ENCODE data around the gene VPS18.
A peak's percentile ranks its signal among the peaks of the same experiment; 100 is the strongest.

VPS18 gene

GRCh38 chr15:40894681-40895448, 615 bp downstream of the VPS18 start:
- Mint-ChIP-seq H3K4me1 (ENCODE audit: low read depth in 2 of 2) (peaks cover 34 to 38% of the 10 kb centered on the region in 2 donors), H3K27me3 (no peaks in the 10 kb centered on the region), H3K36me3 (ENCODE audit: insufficient read depth) (peaks cover 54% of the 10 kb centered on the region), H3K9me3 (no peaks in the 10 kb centered on the region), H3K27ac (peak overlapping the region; percentile 98 to 99), H3K4me3 (peak overlapping the region; percentile 99)
- peak; percentile 57 for ATAC-seq (replicated peaks)
- peak; percentile 54 to 58 (median 55) for DNase-seq

DNA sequence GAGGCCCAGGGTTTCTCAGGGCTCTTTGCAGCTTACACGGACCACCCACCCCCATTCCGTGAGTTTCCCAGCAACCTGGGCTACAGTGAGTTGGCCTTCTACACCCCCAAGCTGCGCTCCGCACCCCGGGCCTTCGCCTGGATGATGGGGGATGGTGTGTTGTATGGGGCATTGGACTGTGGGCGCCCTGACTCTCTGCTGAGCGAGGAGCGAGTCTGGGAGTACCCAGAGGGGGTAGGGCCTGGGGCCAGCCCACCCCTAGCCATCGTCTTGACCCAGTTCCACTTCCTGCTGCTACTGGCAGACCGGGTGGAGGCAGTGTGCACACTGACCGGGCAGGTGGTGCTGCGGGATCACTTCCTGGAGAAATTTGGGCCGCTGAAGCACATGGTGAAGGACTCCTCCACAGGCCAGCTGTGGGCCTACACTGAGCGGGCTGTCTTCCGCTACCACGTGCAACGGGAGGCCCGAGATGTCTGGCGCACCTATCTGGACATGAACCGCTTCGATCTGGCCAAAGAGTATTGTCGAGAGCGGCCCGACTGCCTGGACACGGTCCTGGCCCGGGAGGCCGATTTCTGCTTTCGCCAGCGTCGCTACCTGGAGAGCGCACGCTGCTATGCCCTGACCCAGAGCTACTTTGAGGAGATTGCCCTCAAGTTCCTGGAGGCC, 5.4 kb downstream of the VPS18 start:
- H3K4me1 Mint-ChIP-seq (ENCODE audit: low read depth in 2 of 2) = peaks cover 33 to 39% of the 10 kb centered on the region in 2 donors

DNA sequence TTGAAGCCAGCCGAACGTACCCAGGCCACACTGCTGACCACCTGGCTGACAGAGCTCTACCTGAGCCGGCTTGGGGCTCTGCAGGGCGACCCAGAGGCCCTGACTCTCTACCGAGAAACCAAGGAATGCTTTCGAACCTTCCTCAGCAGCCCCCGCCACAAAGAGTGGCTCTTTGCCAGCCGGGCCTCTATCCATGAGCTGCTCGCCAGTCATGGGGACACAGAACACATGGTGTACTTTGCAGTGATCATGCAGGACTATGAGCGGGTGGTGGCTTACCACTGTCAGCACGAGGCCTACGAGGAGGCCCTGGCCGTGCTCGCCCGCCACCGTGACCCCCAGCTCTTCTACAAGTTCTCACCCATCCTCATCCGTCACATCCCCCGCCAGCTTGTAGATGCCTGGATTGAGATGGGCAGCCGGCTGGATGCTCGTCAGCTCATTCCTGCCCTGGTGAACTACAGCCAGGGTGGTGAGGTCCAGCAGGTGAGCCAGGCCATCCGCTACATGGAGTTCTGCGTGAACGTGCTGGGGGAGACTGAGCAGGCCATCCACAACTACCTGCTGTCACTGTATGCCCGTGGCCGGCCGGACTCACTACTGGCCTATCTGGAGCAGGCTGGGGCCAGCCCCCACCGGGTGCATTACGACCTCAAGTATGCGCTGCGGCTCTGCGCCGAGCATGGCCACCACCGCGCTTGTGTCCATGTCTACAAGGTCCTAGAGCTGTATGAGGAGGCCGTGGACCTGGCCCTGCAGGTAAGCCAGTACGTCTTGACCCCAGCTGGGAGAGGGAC, 6.2 kb downstream of the VPS18 start:
- DNase-seq (no peak), ATAC-seq (replicated peaks) (no peak)
- H3K36me3 Mint-ChIP-seq (ENCODE audit: insufficient read depth) = peaks cover 77% of the 10 kb centered on the region
- peak overlapping the region in 1 of 2 donors; percentile 57 for H3K27ac Mint-ChIP-seq
- no peaks in the 10 kb centered on the region for H3K9me3 Mint-ChIP-seq
- H3K4me1 Mint-ChIP-seq (ENCODE audit: low read depth in 2 of 2) = peaks cover 26 to 34% of the 10 kb centered on the region in 2 donors
- H3K4me3 Mint-ChIP-seq = no peak overlapping the region
- no peaks in the 10 kb centered on the region for H3K27me3 Mint-ChIP-seq

More for the DNA sequence above, 5.4 kb downstream of the VPS18 start:
- Mint-ChIP-seq H3K9me3 (no peaks in the 10 kb centered on the region), H3K36me3 (ENCODE audit: insufficient read depth) (peaks cover 74% of the 10 kb centered on the region), H3K27me3 (no peaks in the 10 kb centered on the region), H3K27ac (no peak overlapping the region), H3K4me3 (no peak overlapping the region)
- ATAC-seq (replicated peaks) (no peak), DNase-seq (no peak)

GRCh38 chr15:40901053-40901443, 6.8 kb downstream of the VPS18 start:
- ATAC-seq (replicated peaks) = no peak
- Mint-ChIP-seq H3K27ac (peak overlapping the region in 1 of 2 donors; percentile 57), H3K4me3 (no peak overlapping the region), H3K4me1 (ENCODE audit: low read depth in 2 of 2) (peaks cover 22 to 31% of the 10 kb centered on the region in 2 donors), H3K27me3 (no peaks in the 10 kb centered on the region), H3K36me3 (ENCODE audit: insufficient read depth) (peaks cover 76% of the 10 kb centered on the region), H3K9me3 (no peaks in the 10 kb centered on the region)
- no peak for DNase-seq

DNA sequence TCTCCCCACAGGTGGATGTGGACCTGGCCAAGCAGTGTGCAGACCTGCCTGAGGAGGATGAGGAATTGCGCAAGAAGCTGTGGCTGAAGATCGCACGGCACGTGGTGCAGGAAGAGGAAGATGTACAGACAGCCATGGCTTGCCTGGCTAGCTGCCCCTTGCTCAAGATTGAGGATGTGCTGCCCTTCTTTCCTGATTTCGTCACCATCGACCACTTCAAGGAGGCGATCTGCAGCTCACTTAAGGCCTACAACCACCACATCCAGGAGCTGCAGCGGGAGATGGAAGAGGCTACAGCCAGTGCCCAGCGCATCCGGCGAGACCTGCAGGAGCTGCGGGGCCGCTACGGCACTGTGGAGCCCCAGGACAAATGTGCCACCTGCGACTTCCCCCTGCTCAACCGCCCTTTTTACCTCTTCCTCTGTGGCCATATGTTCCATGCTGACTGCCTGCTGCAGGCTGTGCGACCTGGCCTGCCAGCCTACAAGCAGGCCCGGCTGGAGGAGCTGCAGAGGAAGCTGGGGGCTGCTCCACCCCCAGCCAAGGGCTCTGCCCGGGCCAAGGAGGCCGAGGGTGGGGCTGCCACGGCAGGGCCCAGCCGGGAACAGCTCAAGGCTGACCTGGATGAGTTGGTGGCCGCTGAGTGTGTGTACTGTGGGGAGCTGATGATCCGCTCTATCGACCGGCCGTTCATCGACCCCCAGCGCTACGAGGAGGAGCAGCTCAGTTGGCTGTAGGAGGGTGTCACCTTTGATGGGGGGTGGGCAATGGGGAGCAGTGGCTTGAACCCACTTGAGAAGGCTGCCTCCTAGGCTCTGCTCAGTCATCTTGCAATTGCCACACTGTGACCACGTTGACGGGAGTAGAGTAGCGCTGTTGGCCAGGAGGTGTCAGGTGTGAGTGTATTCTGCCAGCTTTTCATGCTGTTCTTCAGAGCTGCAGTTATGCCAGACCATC, 8.6 kb downstream of the VPS18 start:
- no peaks in the 10 kb centered on the region for H3K27me3 Mint-ChIP-seq
- no peak for ATAC-seq (replicated peaks)
- peak overlapping the region; percentile 58 to 82 for H3K27ac Mint-ChIP-seq
- DNase-seq = no peak
- H3K36me3 Mint-ChIP-seq (ENCODE audit: insufficient read depth) = peaks cover 58% of the 10 kb centered on the region
- H3K9me3 Mint-ChIP-seq = no peaks in the 10 kb centered on the region
- H3K4me3 Mint-ChIP-seq = no peak overlapping the region
- H3K4me1 Mint-ChIP-seq (ENCODE audit: low read depth in 2 of 2) = peaks cover 16 to 36% of the 10 kb centered on the region in 2 donors

DNA sequence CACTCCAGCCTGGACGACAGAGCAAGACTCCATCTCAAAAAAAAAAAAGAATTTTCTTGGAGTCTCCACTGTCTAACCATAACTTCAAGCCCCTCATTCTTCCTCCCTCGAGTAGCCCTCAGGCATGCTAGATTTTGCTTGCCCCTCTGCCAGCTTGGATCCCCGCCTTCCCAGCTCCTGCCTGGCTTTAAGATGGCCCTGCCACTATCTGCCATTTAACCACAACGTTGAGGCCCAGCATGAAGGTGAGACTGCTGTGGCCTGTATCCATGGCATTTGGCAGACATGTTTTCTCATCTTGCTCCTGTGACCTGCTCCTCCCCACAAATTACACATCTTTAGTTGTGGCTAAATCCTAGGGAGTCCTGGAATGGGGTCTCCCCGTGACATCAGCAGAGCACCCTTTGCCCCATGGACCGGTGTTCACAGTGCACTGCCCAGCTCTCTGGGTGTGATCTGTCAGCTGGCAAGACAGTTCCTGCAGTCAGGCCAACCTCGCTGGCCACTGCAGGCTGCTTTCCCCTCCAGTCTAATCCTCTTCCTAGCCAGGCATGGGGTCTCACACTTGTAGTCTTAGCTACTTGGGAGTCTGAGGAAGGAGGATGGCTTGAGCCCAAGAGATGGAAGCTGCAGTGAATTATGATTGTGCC, 10.4 kb downstream of the VPS18 start:
- Mint-ChIP-seq H3K9me3 (no peaks in the 10 kb centered on the region), H3K4me1 (ENCODE audit: low read depth in 2 of 2) (peaks cover 14 to 38% of the 10 kb centered on the region in 2 donors), H3K27me3 (no peaks in the 10 kb centered on the region), H3K36me3 (ENCODE audit: insufficient read depth) (peaks cover 47% of the 10 kb centered on the region), H3K4me3 (no peak overlapping the region), H3K27ac (peak overlapping the region in 1 of 2 donors; percentile 82)
- DNase-seq (no peak), ATAC-seq (replicated peaks) (no peak)

DNA sequence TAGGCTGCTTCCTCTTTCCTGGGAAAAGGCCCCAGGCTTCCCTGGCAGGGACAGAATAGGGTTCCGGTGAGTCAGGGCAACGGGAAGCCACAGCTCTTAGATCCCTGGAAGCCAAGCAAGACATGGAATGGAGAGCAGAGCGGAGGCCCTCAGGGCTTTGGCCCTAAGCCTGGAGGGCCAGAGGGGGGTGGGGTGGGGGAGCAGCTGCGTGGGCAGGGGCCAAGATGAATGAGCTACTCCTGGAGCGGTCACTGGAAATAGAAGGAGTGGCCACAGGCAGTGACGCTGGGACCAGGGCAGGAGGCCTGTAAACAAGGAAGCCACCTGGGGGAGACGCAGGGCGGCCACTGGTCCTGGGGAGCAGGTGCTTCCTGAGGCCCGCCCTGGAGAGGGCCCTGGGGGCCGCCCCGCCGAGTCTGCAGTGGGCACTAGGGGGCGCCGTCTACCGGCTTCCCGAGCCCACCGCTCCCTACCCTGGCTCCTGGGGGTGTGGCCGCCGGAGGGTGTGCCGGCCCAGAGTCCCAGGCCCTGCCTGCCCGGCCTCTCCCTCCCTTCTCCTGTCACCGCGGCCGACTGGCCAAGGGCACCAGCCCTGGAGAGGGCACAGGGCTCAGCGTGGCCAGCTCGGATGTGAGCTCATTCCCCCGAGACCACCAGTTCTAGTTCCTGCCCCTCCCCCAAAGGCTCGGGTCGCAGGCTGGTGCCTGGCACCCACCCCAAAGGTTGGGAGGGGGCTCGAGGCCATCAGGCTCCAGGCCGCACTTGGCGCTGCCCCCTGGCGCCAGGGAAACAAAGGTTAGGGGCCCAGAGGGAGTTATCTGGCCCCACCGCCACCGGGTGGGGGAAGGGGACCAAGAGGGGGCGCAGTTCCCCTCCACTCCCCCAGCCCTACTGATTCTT, 12.1 kb downstream of the VPS18 start:
- DNase-seq (peak; percentile 64 to 70 (median 67)), ATAC-seq (replicated peaks) (peak; percentile 62)
- Mint-ChIP-seq H3K27ac (peak overlapping the region; percentile 88 to 93), H3K4me1 (ENCODE audit: low read depth in 2 of 2) (peaks cover 14 to 29% of the 10 kb centered on the region in 2 donors), H3K9me3 (no peaks in the 10 kb centered on the region), H3K36me3 (ENCODE audit: insufficient read depth) (peaks cover 33% of the 10 kb centered on the region), H3K27me3 (no peaks in the 10 kb centered on the region), H3K4me3 (peak overlapping the region; percentile 81 to 91)

DNA sequence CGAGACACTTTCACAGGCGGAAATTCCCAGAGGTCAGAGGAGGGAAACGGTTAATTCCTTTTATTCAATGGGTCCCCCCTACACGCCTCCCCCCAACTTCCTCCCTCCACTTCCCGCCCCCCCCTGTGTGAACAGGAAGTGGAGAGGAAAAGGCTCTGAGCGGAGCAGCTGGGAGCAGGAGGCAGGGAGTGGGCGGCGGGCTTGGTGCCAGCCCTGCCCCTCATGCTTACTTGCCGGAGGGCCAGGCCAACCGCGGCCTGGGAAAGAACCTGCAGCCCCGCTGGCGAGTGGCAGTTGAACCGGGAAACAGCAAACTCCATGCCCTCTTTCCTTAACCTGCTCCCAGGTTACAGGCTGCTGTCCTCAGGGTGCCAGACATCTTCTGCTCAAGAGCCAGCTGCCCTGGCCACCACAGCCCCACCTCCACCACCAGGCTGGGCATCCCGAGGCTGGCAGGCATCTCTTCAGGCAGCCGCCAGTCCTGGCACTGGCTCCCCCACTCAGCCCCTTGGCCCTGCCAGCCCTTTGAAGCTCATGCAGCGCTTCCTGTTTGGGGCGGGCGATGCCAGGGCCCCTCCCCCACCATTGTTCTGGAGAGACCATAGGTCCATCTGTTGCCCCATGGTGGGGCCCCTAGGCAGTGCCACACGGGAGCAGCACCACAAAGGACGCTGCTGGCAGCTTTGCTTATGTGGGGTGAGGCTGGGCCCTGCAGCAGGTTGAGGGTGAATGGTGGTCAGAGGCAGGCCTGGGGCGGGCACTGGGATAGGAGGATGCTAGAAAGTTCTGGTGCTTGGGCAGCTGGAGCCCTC, 12.9 kb downstream of the VPS18 start:
- peaks cover 29% of the 10 kb centered on the region for H3K36me3 Mint-ChIP-seq (ENCODE audit: insufficient read depth)
- peak; percentile 57 for ATAC-seq (replicated peaks)
- peak overlapping the region; percentile 81 to 91 for H3K4me3 Mint-ChIP-seq
- H3K27me3 Mint-ChIP-seq = no peaks in the 10 kb centered on the region
- no peaks in the 10 kb centered on the region for H3K9me3 Mint-ChIP-seq
- DNase-seq = peak; percentile 51 to 55 (median 52)
- H3K27ac Mint-ChIP-seq = peak overlapping the region; percentile 88 to 93
- peaks cover 14 to 29% of the 10 kb centered on the region in 2 donors for H3K4me1 Mint-ChIP-seq (ENCODE audit: low read depth in 2 of 2)

GRCh38 chr15:40908095-40908494, 13.8 kb downstream of the VPS18 start:
- Mint-ChIP-seq H3K4me3 (peak overlapping the region; percentile 81 to 91), H3K4me1 (ENCODE audit: low read depth in 2 of 2) (peaks cover 14 to 29% of the 10 kb centered on the region in 2 donors), H3K9me3 (no peaks in the 10 kb centered on the region), H3K27ac (peak overlapping the region in 1 of 2 donors; percentile 93), H3K27me3 (no peaks in the 10 kb centered on the region), H3K36me3 (ENCODE audit: insufficient read depth) (peaks cover 20% of the 10 kb centered on the region)
- DNase-seq (no peak), ATAC-seq (replicated peaks) (no peak)

DNA sequence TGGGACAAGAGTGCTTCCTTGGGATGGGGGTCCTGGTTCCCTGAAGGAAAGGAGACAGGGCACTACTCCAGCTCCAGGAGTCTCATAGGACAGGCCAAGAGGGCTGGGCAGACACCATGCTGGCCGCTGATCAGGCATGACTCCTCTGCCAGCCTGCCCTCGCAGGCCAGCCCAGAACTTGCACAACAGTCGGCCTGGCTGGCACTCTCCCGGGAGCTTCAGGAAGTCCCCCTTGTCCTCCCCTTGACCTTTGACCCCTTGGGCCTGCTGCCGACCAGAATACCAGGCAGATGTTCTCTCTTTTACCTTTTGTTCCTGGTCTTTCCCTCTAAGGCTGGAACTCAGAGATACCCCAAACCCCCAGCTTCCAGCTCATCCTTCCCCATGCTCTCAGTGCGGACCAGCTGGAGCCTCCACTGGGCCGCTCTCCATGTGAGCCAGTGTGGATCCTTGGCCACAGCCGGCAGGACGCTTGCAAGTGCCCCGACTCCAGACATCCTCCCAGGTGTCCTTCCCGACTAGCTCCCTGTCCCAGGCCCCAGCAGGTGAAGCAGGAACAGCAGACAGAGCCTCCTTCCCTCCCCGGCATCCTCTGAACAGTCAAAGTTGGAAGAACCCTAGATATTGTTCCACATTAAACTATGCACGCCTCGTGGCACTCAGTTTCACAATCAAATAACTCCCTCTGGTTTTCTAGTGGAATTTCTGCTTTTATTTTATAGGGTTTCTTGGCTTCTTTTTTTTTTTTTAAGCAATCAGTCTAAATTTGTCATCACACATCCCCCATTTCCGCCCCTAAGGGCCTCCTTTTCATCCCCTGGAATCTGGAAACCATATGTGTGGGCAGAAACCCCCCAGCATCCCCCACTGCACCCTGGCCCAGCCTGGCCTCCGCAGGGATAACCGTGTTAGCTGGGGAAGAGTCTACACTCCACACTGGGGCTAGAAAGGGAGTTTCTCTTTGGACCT, 15.7 kb downstream of the VPS18 start:
- ATAC-seq (replicated peaks) = no peak
- H3K36me3 Mint-ChIP-seq (ENCODE audit: insufficient read depth) = peaks cover 9% of the 10 kb centered on the region
- H3K27ac Mint-ChIP-seq = peak overlapping the region; percentile 32 to 66
- no peaks in the 10 kb centered on the region for H3K27me3 Mint-ChIP-seq
- no peak for DNase-seq
- peaks cover 6 to 12% of the 10 kb centered on the region in 2 donors for H3K4me1 Mint-ChIP-seq (ENCODE audit: low read depth in 2 of 2)
- no peaks in the 10 kb centered on the region for H3K9me3 Mint-ChIP-seq
- H3K4me3 Mint-ChIP-seq = no peak overlapping the region
